ENCODE results near the gene ZFYVE28. TPM values are rescaled to one million over a fixed set of nuclear protein-coding genes. Genes with fewer than 3 reads are reported as not detected.

Gene ZFYVE28
- total RNA-seq, 1 donor = 8.9 TPM

GRCh38 chr4:2303686-2304320 is 114.6 kb downstream of the ZFYVE28 start:
- Histone ChIP-seq H3K4me1 (ENCODE audit: insufficient read depth, low read length) (no peaks in the 10 kb centered on the region), H3K4me3 (ENCODE audit: low read length) (no peak overlapping the region), H3K27me3 (ENCODE audit: insufficient read depth, low read length) (no peaks in the 10 kb centered on the region), H3K9me3 (ENCODE audit: low read depth, low read length) (no peaks in the 10 kb centered on the region)

DNA sequence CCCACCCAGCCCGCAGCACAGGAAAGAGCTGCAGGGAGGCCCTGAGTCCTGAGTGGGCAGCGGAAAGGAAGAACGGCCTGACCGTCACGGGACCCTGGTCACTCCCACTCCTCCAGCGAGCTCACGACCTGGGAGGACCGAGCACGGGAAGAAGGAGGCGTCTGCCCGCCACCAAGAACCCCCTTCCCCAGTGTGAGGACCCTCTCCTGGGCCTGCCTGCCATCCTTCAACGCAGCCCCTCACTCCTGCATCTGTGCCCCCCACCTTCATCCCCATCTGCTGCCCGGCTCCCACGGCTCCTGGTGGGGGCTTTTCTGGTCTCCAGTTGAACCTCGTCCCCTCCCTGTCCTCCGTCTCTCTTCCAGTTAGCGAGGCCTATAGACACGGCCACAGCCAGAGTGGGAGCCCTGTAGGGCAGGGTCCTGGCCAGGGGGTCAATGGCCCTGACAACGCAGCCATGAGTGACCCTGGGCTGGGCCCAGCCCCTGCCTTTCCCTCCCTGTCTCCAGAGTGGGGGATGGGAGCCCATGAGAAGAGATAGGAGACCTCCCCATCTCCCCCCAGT is 115.2 kb downstream of the ZFYVE28 start:
- no peak overlapping the region for H3K4me3 ChIP-seq (ENCODE audit: low read length)
- no peaks in the 10 kb centered on the region for H3K27me3 ChIP-seq (ENCODE audit: insufficient read depth, low read length)
- H3K9me3 ChIP-seq (ENCODE audit: low read depth, low read length) = no peaks in the 10 kb centered on the region
- H3K4me1 ChIP-seq (ENCODE audit: insufficient read depth, low read length) = no peaks in the 10 kb centered on the region

DNA sequence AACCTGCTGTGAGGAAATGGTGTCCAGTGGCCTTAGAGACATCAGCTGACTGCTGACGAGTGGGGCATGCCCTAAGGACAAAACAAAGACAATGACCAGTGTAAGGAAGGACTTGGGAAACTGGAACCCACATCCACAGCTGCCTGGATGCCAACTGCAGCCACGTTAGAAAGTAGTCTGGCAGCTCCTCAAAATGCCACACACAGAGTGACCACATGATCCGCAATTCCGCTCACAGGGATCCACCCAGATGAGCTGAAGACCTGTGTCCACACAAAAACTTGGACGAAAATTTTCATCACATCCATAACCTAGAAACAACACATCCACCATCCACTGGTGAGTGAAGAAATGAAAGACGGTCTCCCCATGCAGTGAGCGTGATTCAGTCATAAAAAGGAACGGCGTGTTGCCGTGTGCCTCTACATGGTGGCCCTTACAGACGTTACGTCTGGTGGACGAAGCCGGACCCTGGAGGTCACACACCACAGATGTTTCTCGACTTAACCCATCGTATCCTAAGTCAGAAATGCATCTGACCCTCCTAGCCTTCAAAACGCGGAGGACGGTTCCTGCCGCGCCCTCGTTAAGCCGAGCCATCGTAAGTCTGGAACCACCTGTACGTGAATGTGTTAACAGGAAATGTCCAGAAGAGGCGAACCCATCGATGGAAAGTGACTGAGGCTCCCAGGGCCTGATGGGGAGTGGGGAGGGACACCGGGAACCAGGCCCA is 115.9 kb downstream of the ZFYVE28 start:
- no peak overlapping the region for H3K4me3 ChIP-seq (ENCODE audit: low read length)
- no peaks in the 10 kb centered on the region for H3K27me3 ChIP-seq (ENCODE audit: insufficient read depth, low read length)
- H3K9me3 ChIP-seq (ENCODE audit: low read depth, low read length) = no peaks in the 10 kb centered on the region
- no peaks in the 10 kb centered on the region for H3K4me1 ChIP-seq (ENCODE audit: insufficient read depth, low read length)

GRCh38 chr4:2301806-2302205 is 116.6 kb downstream of the ZFYVE28 start:
- H3K9me3 ChIP-seq (ENCODE audit: low read depth, low read length) = no peaks in the 10 kb centered on the region
- no peak overlapping the region for H3K4me3 ChIP-seq (ENCODE audit: low read length)
- no peaks in the 10 kb centered on the region for H3K4me1 ChIP-seq (ENCODE audit: insufficient read depth, low read length)
- H3K27me3 ChIP-seq (ENCODE audit: insufficient read depth, low read length) = no peaks in the 10 kb centered on the region

DNA sequence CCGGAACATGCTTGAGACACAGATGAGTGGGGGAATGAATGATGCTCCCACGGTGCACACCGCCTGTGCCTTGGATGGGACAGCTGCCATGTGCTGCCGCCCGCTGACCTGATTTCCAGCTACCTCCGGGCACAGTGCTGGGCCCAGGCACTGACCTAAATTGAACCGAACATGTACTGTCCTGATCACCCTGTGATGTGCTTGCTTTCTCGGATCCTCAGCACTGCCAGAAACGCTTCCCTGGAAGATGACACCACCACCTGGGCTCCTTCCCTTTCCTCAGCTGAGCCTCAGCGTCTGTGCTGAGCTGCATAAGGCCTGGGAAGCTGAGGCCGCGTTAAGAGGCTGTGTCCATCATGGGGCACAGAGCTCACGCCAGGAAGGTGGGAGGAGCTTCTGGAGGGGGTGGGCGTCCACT is 117.2 kb downstream of the ZFYVE28 start:
- no peaks in the 10 kb centered on the region for H3K9me3 ChIP-seq (ENCODE audit: low read depth, low read length)
- peaks cover 3% of the 10 kb centered on the region for H3K4me1 ChIP-seq (ENCODE audit: insufficient read depth, low read length)
- H3K27me3 ChIP-seq (ENCODE audit: insufficient read depth, low read length) = no peaks in the 10 kb centered on the region
- no peak overlapping the region for H3K4me3 ChIP-seq (ENCODE audit: low read length)

DNA sequence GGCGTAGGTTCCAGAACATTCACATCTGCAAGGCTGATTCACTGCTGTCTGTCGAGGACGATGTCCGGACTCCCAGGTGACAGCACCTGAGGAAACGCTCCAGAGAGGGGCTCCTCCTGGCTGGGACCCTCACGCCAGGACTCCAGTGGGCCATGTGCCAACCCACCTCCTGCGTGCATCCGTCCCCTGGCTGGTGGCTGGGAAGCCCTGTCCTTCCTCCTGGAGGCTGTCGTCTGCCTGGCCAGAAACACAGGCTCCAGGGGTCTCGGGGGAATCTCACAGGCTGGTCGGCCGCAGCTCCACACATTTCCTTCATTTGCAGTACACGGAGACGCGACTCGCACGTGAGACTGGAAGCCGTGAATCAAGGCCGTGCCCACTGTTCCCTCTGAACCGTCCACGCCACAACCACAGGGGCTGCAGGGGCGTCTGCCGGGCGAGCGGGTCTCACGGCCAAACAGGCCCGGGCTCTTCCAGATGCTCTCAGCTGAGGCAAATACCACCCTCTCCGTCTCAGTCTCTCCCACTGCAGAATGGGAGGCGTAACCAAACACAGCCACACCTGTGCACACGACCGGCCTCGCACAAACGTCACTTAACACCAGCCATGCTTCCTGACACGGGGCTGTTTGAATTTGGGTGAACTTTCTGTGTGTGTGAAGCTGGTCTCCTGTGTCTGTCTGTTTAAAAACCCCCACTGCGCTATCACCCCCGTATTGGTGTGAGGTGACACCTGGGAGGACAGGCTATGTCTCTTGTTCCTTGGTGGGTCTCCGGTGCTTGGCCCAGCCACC is 117.8 kb downstream of the ZFYVE28 start:
- H3K27me3 ChIP-seq (ENCODE audit: insufficient read depth, low read length) = no peaks in the 10 kb centered on the region
- H3K4me1 ChIP-seq (ENCODE audit: insufficient read depth, low read length) = peaks cover 9% of the 10 kb centered on the region
- no peaks in the 10 kb centered on the region for H3K9me3 ChIP-seq (ENCODE audit: low read depth, low read length)
- H3K4me3 ChIP-seq (ENCODE audit: low read length) = no peak overlapping the region

GRCh38 chr4:2299794-2300193 is 118.7 kb downstream of the ZFYVE28 start:
- Histone ChIP-seq H3K4me3 (ENCODE audit: low read length) (no peak overlapping the region), H3K27me3 (ENCODE audit: insufficient read depth, low read length) (no peaks in the 10 kb centered on the region), H3K9me3 (ENCODE audit: low read depth, low read length) (no peaks in the 10 kb centered on the region), H3K4me1 (ENCODE audit: insufficient read depth, low read length) (peaks cover 16% of the 10 kb centered on the region)

DNA sequence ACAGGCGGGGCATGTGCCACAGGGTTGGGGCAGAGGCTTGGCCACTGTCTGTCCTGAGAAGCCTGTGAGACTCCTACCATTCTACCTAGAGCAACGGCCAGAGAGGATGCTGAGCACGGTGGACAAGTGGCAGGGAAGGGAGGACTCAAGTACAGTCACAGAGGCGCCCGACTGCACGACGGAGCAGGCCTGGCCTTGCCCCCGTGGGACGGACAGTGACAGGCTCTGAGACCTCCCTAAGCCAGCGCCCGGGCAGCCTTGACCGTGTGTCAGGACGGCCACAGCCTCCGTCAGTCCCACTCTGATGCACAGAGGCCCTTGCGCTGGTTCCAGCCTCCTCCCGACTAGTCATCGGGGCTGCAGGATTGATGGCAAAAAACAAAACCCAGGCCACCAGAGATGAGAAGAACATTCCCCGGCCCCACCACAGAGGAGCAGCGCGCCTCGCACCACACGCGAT is 119.9 kb downstream of the ZFYVE28 start:
- H3K4me1 ChIP-seq (ENCODE audit: insufficient read depth, low read length) = peaks cover 16% of the 10 kb centered on the region
- H3K4me3 ChIP-seq (ENCODE audit: low read length) = no peak overlapping the region
- no peaks in the 10 kb centered on the region for H3K27me3 ChIP-seq (ENCODE audit: insufficient read depth, low read length)
- no peaks in the 10 kb centered on the region for H3K9me3 ChIP-seq (ENCODE audit: low read depth, low read length)

- Histone ChIP-seq H3K4me1 (ENCODE audit: insufficient read depth, low read length) (peaks cover 16% of the 10 kb centered on the region), H3K27me3 (ENCODE audit: insufficient read depth, low read length) (no peaks in the 10 kb centered on the region)
These were observed 120.6 kb downstream of the ZFYVE28 start for GRCh38 chr4:2297606-2298531.

DNA sequence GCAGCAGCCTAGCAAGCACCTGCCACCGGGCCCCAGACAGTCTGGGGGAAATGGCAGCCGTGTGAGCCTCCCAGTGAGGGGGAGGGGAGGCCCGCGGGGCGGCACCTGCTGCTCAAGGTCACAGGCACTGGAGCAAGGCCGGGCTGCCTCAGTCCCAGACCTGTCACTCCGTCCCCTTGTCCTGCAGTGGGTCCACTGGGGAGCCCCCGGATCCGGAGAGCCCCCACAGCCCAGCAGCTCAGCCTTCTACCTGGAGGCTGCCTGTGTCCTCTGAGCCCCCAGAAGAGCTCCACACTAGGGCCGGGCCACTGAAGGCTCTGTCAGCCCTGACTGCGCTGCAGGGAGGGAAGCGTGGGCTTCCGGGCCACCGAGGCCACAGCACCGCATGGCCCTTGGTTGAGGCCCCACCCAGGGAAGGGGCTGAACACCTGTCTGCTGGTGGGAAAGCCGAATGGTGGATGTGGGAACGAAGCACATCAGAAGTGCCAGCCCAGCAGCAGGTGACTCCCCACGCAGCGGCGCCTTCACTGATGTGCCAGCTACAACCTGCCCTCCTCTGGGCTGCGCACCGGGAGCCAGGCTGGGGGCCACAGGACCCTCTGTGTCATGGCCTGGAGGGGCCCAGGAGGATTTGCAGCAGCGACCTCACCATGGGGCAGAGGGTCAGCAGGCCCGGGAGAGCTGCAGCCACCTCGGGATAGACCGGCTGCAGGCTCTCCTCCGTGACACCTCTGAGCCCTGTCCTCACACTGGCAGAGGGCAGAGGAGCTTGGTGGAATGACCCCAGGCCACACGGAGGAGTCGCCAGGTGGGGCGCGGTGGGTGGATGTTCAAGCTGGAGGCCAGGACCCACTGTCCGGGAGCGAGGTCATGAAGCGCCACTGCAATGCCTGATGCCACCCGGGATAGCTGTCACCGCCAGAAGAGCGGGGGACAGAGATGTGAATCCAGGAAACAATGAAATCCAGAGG is 121.5 kb downstream of the ZFYVE28 start:
- H3K4me3 ChIP-seq (ENCODE audit: low read length) = no peak overlapping the region
- H3K4me1 ChIP-seq (ENCODE audit: insufficient read depth, low read length) = peaks cover 16% of the 10 kb centered on the region
- H3K9me3 ChIP-seq (ENCODE audit: low read depth, low read length) = no peaks in the 10 kb centered on the region
- no peaks in the 10 kb centered on the region for H3K27me3 ChIP-seq (ENCODE audit: insufficient read depth, low read length)

More at GRCh38 chr4:2297606-2298531, 120.6 kb downstream of the ZFYVE28 start:
- Histone ChIP-seq H3K9me3 (ENCODE audit: low read depth, low read length) (no peaks in the 10 kb centered on the region), H3K4me3 (ENCODE audit: low read length) (no peak overlapping the region)

- H3K27me3 ChIP-seq (ENCODE audit: insufficient read depth, low read length) = no peaks in the 10 kb centered on the region
- H3K4me1 ChIP-seq (ENCODE audit: insufficient read depth, low read length) = peaks cover 25% of the 10 kb centered on the region
- H3K4me3 ChIP-seq (ENCODE audit: low read length) = no peak overlapping the region
- no peaks in the 10 kb centered on the region for H3K9me3 ChIP-seq (ENCODE audit: low read depth, low read length)
These were observed 122.5 kb downstream of the ZFYVE28 start for GRCh38 chr4:2295900-2296442.

DNA sequence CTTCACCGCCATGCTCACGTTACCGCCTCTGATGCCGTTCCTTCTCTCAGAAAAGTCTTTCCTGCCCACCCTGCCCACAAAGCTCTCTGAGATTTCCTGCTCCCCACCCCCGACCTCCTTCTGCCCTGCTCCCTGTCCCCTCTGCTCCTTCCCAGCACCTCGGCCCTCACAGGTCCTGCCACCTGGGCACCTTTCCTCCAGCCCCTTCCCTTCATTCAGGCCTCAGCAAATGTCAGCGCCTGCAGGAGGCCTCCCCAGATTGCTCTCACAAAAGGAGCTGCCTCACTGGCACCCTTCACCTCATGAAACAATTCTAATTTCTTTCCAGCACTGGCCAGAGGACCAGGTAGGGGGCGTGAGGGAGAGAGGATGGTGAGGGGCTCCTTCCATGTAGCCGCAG is 122.9 kb downstream of the ZFYVE28 start:
- no peaks in the 10 kb centered on the region for H3K9me3 ChIP-seq (ENCODE audit: low read depth, low read length)

DNA sequence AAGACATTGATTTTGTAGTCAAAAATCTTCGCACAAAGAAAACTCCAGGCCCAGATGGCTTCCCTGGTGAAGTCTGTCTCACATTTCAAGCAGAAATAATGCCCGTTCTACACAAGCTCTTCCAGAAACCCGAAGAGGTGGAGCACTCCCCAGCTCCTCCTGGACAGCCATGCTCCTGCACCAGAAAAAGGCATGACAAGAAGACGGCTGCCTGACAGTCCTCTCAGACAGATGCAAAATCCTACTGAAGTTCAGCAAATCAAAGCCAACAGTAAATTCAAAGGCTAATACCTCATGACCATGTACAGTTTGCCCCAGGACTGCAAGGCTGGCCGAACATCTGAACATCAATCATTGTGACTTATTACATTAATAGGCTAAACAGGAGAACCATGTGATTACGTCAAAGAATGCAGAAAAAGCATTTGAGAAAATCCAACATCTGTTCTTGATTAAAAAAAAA is 125.8 kb downstream of the ZFYVE28 start:
- no peaks in the 10 kb centered on the region for H3K27me3 ChIP-seq (ENCODE audit: insufficient read depth, low read length)
- H3K4me3 ChIP-seq (ENCODE audit: low read length) = no peak overlapping the region
- no peaks in the 10 kb centered on the region for H3K9me3 ChIP-seq (ENCODE audit: low read depth, low read length)
- H3K4me1 ChIP-seq (ENCODE audit: insufficient read depth, low read length) = peaks cover 45% of the 10 kb centered on the region

More for the DNA sequence above, 122.9 kb downstream of the ZFYVE28 start:
- Histone ChIP-seq H3K4me1 (ENCODE audit: insufficient read depth, low read length) (peaks cover 30% of the 10 kb centered on the region), H3K27me3 (ENCODE audit: insufficient read depth, low read length) (no peaks in the 10 kb centered on the region), H3K4me3 (ENCODE audit: low read length) (no peak overlapping the region)

Data from mononuclear cell (primary cell).